K562 (cell line): Measurements from ENCODE around the gene MYO1A. TPM values are rescaled to one million over a fixed set of nuclear protein-coding genes. Genes with fewer than 3 reads are reported as not detected.
A peak's percentile ranks its signal among the peaks of the same experiment; 100 is the strongest.

Source experiments
- EGR1 ChIP-seq: fragments of 450-650 bp; conservative IDR thresholded peaks from 2 replicates; pipeline ENCODE4 v1.6.1; 2017; ENCODE audit warnings: mild to moderate bottlenecking
- HDAC1 ChIP-seq, 2 experiments: fragments of 450-650 bp; IDR thresholded peaks; 2 replicates each; pipeline ENCODE4 v1.6.1; 2016 to 2017; ENCODE audit warnings: inconsistent platforms in 1 of 2, mild to moderate bottlenecking in 1 of 2, moderate library complexity in 1 of 2
- HNRNPK ChIP-seq: fragments of 200-400 bp; formaldehyde crosslinking; IDR thresholded peaks from one replicate; pipeline ENCODE4 v1.6.1; 2018; ENCODE audit warnings: mild to moderate bottlenecking, low read depth, low read length; ENCODE audit not compliant: poor library complexity, severe bottlenecking
- KLF16 ChIP-seq: IDR thresholded peaks from 2 replicates; pipeline ENCODE4 v1.6.1; 2016; ENCODE audit warnings: antibody characterized with exemption
- NR2C2 ChIP-seq, 2 experiments: fragments of 200-800 bp in 1 of 2; sonication (Bioruptor generic) in 1 of 2; sonication (generic) in 1 of 2; formaldehyde crosslinking in 1 of 2; IDR thresholded peaks; 2 replicates each; pipeline versions ENCODE4 v1.6.1 to v1.8.0; 2016 to 2022; ENCODE audit warnings: mild to moderate bottlenecking in 1 of 2, missing compliant biosample characterization in 1 of 2, missing genetic modification characterization in 1 of 2, missing genetic modification reagents in 1 of 2
- RFX5 ChIP-seq: IDR thresholded peaks from 2 replicates; pipeline ENCODE4 v1.6.1; 2011; ENCODE audit warnings: low read depth, mild to moderate bottlenecking, improper control_type of control experiment, low read length
- RFX7 ChIP-seq: fragments of 250-450 bp; sonication (Bioruptor Pico); IDR thresholded peaks from 2 replicates; pipeline ENCODE4 v1.5.1; 2021; ENCODE audit warnings: mild to moderate bottlenecking
- SIRT6 ChIP-seq: IDR thresholded peaks from one replicate; pipeline ENCODE4 v1.6.1; 2012; ENCODE audit warnings: low read depth, mild to moderate bottlenecking, control low read depth, inconsistent platforms, low read length, moderate library complexity
- ZNF3 ChIP-seq: fragments of 250-450 bp; sonication (Bioruptor Pico); IDR thresholded peaks from 2 replicates; pipeline ENCODE4 v1.5.0; 2021; ENCODE audit warnings: mild to moderate bottlenecking, moderate library complexity
- ZNF668 ChIP-seq: fragments of 250-450 bp; sonication (Bioruptor Pico); IDR thresholded peaks from 2 replicates; pipeline ENCODE4 v1.8.0; 2022; ENCODE audit warnings: mild to moderate bottlenecking, inconsistent platforms
- ZSCAN29 ChIP-seq: fragments of 450-650 bp; IDR thresholded peaks from 2 replicates; pipeline ENCODE4 v1.6.1; 2017
- polyA plus RNA-seq, 8 experiments: library from polyadenylated mRNA; depleted of rRNA in 4 of 8; stranded (reverse) in 5 of 8; unstranded in 3 of 8; fragments of >200 nt; fragmentation: Nextera tagmentation in 2 of 8; fragmentation: Illumina TruSeq in 1 of 8; extraction: Ambion mirVana in 2 of 8; extraction: Trizol in 1 of 8; gene quantifications; 2 replicates each; pipeline versions ENCODE4 v1.2.1 to v1.2.3, GENCODE V29; 2011 to 2014; ENCODE audit warnings: inconsistent platforms in 1 of 8, missing spikeins in 1 of 8
- total RNA-seq, 7 experiments: library from RNA; depleted of rRNA in 6 of 7; stranded (reverse); fragments of >200 nt in 6 of 7; fragmentation: Illumina TruSeq in 2 of 7; extraction: Trizol in 2 of 7; gene quantifications; 2 replicates each; pipeline versions ENCODE4 v1.2.1 to v1.2.3, GENCODE V29; 2011 to 2021; ENCODE audit warnings: low replicate concordance in 1 of 7
- TF ChIP-seq, protein P1 (sequence below): sonication (generic); formaldehyde crosslinking; IDR thresholded peaks from 2 replicates; pipeline ENCODE4 v1.8.1; 2023; ENCODE audit warnings: mild to moderate bottlenecking, missing genetic modification reagents
- TF ChIP-seq, protein P2 (sequence below), 3 experiments: fragments of 200-800 bp in 1 of 3; sonication (Bioruptor generic) in 1 of 3; sonication (generic) in 1 of 3; formaldehyde crosslinking in 1 of 3; IDR thresholded peaks; 2 replicates each; pipeline versions ENCODE4 v1.6.1 to v1.8.0; 2016 to 2022; ENCODE audit warnings: mild to moderate bottlenecking in 2 of 3, missing compliant biosample characterization in 2 of 3, missing genetic modification characterization in 2 of 3, missing genetic modification reagents in 1 of 3
- TF ChIP-seq, protein P3 (sequence below): fragments of 250-450 bp; sonication (Bioruptor Pico); IDR thresholded peaks from 2 replicates; pipeline ENCODE4 v1.9.0; 2021; ENCODE audit warnings: mild to moderate bottlenecking, inconsistent platforms
- TF ChIP-seq, protein P4 (sequence below): fragments of 150-350 bp; IDR thresholded peaks from 2 replicates; pipeline ENCODE4 v1.6.1; 2014; ENCODE audit warnings: low read depth, mild to moderate bottlenecking, low read length, borderline replicate concordance
- TF ChIP-seq, protein P5 (sequence below): fragments of 450-650 bp; IDR thresholded peaks from 2 replicates; pipeline ENCODE4 v1.6.1; 2017; ENCODE audit warnings: mild to moderate bottlenecking, moderate library complexity

Gene MYO1A
- total and polyA plus RNA-seq, 9 of the 15 experiments (the other 6 are each of a cell fraction or from before 2014, with no cell fraction given) = 0.03 to 0.29 (median 0.14) TPM; not detected in 2

DNA sequence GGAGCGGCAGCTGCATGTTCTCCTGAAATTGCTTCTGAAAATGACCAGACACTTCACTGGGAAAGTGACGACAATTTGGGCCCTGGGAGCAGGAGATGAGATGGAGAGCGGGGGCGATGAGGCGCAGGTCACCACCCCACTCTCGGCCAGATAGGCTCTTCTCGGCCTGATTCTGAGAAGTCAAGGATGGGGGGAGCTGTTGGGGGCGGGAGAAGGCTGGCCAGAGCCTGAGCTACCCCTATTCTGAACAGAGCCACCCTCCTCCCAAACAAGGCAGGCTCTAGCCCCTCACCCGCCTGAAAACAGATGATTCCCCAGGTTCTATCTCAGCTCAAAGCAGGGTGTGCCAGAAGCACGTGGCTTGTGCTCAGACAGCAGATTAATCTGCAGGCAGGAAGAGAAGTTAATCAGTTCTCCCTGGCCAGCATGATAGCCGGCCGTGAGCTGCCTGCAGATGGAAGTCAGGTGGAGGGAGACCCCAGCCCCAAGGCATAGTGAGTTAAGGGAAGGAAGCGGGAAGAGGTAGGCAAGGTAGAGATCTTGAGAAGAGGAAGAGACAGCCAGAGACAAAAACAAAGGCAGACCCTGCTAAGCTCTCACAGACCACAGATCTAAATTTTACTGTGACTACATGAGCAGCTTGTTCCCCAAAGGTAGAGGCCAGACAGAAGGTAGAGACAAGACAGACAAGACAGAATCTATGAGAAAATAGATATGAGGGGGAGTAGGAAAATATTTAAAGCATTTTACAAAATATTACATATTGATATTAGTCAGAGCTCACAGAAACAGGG is 22.7 kb downstream of the MYO1A start (continued):
- TF ChIP-seq, protein P1, sequence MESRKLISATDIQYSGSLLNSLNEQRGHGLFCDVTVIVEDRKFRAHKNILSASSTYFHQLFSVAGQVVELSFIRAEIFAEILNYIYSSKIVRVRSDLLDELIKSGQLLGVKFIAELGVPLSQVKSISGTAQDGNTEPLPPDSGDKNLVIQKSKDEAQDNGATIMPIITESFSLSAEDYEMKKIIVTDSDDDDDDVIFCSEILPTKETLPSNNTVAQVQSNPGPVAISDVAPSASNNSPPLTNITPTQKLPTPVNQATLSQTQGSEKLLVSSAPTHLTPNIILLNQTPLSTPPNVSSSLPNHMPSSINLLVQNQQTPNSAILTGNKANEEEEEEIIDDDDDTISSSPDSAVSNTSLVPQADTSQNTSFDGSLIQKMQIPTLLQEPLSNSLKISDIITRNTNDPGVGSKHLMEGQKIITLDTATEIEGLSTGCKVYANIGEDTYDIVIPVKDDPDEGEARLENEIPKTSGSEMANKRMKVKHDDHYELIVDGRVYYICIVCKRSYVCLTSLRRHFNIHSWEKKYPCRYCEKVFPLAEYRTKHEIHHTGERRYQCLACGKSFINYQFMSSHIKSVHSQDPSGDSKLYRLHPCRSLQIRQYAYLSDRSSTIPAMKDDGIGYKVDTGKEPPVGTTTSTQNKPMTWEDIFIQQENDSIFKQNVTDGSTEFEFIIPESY (CRISPR knock-in tag) = no peak
- no peak for TF ChIP-seq SIRT6
- no peak for TF ChIP-seq NR2C2 (CRISPR knock-in tag; IDR thresholded peaks at IDR 0.05)
- TF ChIP-seq NR2C2 (tag; IDR thresholded peaks at IDR 0.05) = 0 out of 2 replicates have a peak, but pooled peaks have one; percentile 32
- TF ChIP-seq, protein P2, sequence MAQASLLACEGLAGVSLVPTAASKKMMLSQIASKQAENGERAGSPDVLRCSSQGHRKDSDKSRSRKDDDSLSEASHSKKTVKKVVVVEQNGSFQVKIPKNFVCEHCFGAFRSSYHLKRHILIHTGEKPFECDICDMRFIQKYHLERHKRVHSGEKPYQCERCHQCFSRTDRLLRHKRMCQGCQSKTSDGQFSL (CRISPR knock-in tag; IDR thresholded peaks at IDR 0.05) = peak; percentile 65; the same call in 1 of the 2 replicates
- TF ChIP-seq, protein P2 (tag; IDR thresholded peaks at IDR 0.05) = no peak
- TF ChIP-seq, protein P3, sequence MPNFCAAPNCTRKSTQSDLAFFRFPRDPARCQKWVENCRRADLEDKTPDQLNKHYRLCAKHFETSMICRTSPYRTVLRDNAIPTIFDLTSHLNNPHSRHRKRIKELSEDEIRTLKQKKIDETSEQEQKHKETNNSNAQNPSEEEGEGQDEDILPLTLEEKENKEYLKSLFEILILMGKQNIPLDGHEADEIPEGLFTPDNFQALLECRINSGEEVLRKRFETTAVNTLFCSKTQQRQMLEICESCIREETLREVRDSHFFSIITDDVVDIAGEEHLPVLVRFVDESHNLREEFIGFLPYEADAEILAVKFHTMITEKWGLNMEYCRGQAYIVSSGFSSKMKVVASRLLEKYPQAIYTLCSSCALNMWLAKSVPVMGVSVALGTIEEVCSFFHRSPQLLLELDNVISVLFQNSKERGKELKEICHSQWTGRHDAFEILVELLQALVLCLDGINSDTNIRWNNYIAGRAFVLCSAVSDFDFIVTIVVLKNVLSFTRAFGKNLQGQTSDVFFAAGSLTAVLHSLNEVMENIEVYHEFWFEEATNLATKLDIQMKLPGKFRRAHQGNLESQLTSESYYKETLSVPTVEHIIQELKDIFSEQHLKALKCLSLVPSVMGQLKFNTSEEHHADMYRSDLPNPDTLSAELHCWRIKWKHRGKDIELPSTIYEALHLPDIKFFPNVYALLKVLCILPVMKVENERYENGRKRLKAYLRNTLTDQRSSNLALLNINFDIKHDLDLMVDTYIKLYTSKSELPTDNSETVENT (CRISPR knock-in tag) = no peak
- no peak for TF ChIP-seq RFX7 (CRISPR knock-in tag)
- TF ChIP-seq, protein P4, sequence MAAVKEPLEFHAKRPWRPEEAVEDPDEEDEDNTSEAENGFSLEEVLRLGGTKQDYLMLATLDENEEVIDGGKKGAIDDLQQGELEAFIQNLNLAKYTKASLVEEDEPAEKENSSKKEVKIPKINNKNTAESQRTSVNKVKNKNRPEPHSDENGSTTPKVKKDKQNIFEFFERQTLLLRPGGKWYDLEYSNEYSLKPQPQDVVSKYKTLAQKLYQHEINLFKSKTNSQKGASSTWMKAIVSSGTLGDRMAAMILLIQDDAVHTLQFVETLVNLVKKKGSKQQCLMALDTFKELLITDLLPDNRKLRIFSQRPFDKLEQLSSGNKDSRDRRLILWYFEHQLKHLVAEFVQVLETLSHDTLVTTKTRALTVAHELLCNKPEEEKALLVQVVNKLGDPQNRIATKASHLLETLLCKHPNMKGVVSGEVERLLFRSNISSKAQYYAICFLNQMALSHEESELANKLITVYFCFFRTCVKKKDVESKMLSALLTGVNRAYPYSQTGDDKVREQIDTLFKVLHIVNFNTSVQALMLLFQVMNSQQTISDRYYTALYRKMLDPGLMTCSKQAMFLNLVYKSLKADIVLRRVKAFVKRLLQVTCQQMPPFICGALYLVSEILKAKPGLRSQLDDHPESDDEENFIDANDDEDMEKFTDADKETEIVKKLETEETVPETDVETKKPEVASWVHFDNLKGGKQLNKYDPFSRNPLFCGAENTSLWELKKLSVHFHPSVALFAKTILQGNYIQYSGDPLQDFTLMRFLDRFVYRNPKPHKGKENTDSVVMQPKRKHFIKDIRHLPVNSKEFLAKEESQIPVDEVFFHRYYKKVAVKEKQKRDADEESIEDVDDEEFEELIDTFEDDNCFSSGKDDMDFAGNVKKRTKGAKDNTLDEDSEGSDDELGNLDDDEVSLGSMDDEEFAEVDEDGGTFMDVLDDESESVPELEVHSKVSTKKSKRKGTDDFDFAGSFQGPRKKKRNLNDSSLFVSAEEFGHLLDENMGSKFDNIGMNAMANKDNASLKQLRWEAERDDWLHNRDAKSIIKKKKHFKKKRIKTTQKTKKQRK = no peak
- no peak for TF ChIP-seq HNRNPK
- TF ChIP-seq, protein P5, sequence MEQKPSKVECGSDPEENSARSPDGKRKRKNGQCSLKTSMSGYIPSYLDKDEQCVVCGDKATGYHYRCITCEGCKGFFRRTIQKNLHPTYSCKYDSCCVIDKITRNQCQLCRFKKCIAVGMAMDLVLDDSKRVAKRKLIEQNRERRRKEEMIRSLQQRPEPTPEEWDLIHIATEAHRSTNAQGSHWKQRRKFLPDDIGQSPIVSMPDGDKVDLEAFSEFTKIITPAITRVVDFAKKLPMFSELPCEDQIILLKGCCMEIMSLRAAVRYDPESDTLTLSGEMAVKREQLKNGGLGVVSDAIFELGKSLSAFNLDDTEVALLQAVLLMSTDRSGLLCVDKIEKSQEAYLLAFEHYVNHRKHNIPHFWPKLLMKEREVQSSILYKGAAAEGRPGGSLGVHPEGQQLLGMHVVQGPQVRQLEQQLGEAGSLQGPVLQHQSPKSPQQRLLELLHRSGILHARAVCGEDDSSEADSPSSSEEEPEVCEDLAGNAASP = no peak
- TF ChIP-seq HDAC1 (IDR thresholded peaks at IDR 0.05) = peak in 1 of 2 experiments; percentile 35; a peak in 1 of 4 replicates
- TF ChIP-seq EGR1 = peak; percentile 93
- no peak for TF ChIP-seq RFX5
- TF ChIP-seq ZNF668 (CRISPR knock-in tag) = no peak
- TF ChIP-seq ZNF3 (CRISPR knock-in tag) = no peak
- TF ChIP-seq KLF16 = 0 out of 2 replicates have a peak, but pooled peaks have one; percentile 15
- no peak for TF ChIP-seq ZSCAN29
